ENCODE data around the gene GALNS. TPM values are rescaled to one million over a fixed set of nuclear protein-coding genes. Genes with fewer than 3 reads are reported as not detected.

GALNS gene
- total and polyA plus RNA-seq, 2 of the 13 experiments (the other 11 are each of a cell fraction or from before 2014, with no cell fraction given), result 9.2 to 9.8 TPM

DNA sequence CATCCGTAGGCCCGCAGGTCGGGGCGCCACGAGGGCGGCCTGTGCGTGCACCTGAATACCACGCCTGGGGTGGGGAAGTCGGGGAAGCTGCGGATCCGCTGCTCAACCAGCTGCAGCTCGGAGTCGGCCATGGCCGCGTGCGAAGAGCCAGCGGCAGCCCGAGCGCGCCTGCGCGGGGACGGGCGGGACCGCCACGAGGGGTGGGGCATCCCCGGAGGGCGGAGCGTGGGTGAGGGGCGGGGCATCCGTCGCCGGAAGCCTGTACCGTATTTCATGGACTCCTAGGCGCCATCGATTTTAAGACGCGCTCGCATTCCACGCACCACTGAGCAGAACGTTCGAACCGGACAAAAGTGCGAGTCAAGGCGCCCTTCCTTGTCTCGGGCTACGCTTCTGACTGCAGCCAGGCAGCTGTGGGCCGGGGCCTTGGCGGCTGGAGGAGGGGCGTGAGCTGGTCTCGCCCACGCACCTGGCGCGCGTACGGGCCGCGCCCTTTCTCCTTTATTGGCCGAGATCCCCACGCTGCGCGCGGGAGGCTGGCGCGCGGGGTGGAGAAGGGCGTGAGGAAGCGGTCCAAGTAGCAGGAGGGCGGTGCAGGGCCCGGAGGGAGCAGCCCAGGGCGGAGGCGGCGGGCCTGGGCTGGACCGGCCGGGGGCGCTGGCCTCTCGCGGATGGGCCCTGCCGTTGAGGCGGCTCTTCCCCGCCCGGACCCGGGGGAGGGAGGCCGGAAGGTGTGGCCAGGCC lies 44.8 kb downstream of the GALNS start, which contains the start of gene APRT (continued):
- no peak; the same call in 1 of the 2 replicates for TF ChIP-seq NRL (CRISPR knock-in tag; IDR thresholded peaks at IDR 0.05; ENCODE audit: borderline replicate concordance)
- no peak for TF ChIP-seq ZNF713 (CRISPR knock-in tag; IDR thresholded peaks at IDR 0.05)
- TF ChIP-seq DBP (CRISPR knock-in tag; IDR thresholded peaks at IDR 0.05; ENCODE audit: not compliant biosample characterization), result no peak
- TF ChIP-seq TGIF2 (CRISPR knock-in tag; IDR thresholded peaks at IDR 0.05), result 0 out of 2 replicates have a peak, but pooled peaks have one; percentile 8
- TF ChIP-seq HMG20A (CRISPR knock-in tag; IDR thresholded peaks at IDR 0.05; ENCODE audit: borderline replicate concordance), result no peak
- TF ChIP-seq, protein P1, sequence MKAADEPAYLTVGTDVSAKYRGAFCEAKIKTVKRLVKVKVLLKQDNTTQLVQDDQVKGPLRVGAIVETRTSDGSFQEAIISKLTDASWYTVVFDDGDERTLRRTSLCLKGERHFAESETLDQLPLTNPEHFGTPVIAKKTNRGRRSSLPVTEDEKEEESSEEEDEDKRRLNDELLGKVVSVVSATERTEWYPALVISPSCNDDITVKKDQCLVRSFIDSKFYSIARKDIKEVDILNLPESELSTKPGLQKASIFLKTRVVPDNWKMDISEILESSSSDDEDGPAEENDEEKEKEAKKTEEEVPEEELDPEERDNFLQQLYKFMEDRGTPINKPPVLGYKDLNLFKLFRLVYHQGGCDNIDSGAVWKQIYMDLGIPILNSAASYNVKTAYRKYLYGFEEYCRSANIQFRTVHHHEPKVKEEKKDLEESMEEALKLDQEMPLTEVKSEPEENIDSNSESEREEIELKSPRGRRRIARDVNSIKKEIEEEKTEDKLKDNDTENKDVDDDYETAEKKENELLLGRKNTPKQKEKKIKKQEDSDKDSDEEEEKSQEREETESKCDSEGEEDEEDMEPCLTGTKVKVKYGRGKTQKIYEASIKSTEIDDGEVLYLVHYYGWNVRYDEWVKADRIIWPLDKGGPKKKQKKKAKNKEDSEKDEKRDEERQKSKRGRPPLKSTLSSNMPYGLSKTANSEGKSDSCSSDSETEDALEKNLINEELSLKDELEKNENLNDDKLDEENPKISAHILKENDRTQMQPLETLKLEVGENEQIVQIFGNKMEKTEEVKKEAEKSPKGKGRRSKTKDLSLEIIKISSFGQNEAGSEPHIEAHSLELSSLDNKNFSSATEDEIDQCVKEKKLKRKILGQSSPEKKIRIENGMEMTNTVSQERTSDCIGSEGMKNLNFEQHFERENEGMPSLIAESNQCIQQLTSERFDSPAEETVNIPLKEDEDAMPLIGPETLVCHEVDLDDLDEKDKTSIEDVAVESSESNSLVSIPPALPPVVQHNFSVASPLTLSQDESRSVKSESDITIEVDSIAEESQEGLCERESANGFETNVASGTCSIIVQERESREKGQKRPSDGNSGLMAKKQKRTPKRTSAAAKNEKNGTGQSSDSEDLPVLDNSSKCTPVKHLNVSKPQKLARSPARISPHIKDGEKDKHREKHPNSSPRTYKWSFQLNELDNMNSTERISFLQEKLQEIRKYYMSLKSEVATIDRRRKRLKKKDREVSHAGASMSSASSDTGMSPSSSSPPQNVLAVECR (CRISPR knock-in tag; IDR thresholded peaks at IDR 0.05; ENCODE audit: borderline replicate concordance), result peak; percentile 93
- peak; percentile 61; the same call in 1 of the 2 replicates for TF ChIP-seq ISL2 (CRISPR knock-in tag; IDR thresholded peaks at IDR 0.05)
- peak; percentile 73 for TF ChIP-seq XRCC5 (optimal IDR thresholded peaks at IDR 0.05; ENCODE audit: low read length)
- peak; percentile 85 for TF ChIP-seq PHF8 (CRISPR knock-in tag; IDR thresholded peaks at IDR 0.05)
- no peak for TF ChIP-seq BCLAF1 (IDR thresholded peaks at IDR 0.05)
- peak; percentile 43; the same call in 1 of the 2 replicates for TF ChIP-seq KAT7 (CRISPR knock-in tag; IDR thresholded peaks at IDR 0.05; ENCODE audit: borderline replicate concordance)
- peak; percentile 67 for TF ChIP-seq PHF5A (CRISPR knock-in tag; IDR thresholded peaks at IDR 0.05; ENCODE audit: low read depth, unreplicated experiment)
- TF ChIP-seq MYPOP (CRISPR knock-in tag; IDR thresholded peaks at IDR 0.05), result peak; percentile 92
- TF ChIP-seq TCF7 (IDR thresholded peaks at IDR 0.05; ENCODE audit: low read depth), result no peak
- TF ChIP-seq CREM (IDR thresholded peaks at IDR 0.05), result no peak
- TF ChIP-seq CREM (CRISPR knock-in tag; IDR thresholded peaks at IDR 0.05), result 0 out of 2 replicates have a peak, but pooled peaks have one; percentile 8
- TF ChIP-seq, protein P2, sequence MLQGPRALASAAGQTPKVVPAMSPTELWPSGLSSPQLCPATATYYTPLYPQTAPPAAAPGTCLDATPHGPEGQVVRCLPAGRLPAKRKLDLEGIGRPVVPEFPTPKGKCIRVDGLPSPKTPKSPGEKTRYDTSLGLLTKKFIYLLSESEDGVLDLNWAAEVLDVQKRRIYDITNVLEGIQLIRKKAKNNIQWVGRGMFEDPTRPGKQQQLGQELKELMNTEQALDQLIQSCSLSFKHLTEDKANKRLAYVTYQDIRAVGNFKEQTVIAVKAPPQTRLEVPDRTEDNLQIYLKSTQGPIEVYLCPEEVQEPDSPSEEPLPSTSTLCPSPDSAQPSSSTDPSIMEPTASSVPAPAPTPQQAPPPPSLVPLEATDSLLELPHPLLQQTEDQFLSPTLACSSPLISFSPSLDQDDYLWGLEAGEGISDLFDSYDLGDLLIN (CRISPR knock-in tag; IDR thresholded peaks at IDR 0.05; ENCODE audit: borderline replicate concordance), result no peak
- no peak for TF ChIP-seq RORA (CRISPR knock-in tag; IDR thresholded peaks at IDR 0.05)
- peak; percentile 83; the same call in 1 of the 2 replicates for TF ChIP-seq ZNF160 (CRISPR knock-in tag; IDR thresholded peaks at IDR 0.05)
- peak; percentile 36; the same call in 1 of the 2 replicates for TF ChIP-seq ZNF724P (CRISPR knock-in tag; IDR thresholded peaks at IDR 0.05; ENCODE audit: borderline replicate concordance)
